A673 (cell line): ENCODE data around the gene COL4A1. TPM values are rescaled to one million over a fixed set of nuclear protein-coding genes. Genes with fewer than 3 reads are reported as not detected.

Experiments used
- BruUV-seq: library from RNA; stranded (reverse); fragments of 400-500 nt; replicated peaks from 2 replicates; lab custom pipeline; 2021; lab: Mats Ljungman, UMichigan
- CTCF ChIA-PET: fragments of 300-600 bp; sonication (Branson Sonifier 250); formaldehyde crosslinking; loops from one replicate; lab custom pipeline; 2022; ENCODE audit warnings: antibody characterized with exemption; lab: Charles Lee
- POLR2A ChIA-PET: fragments of 300-600 bp; sonication (Branson Sonifier 250); formaldehyde crosslinking; loops from one replicate; lab custom pipeline; 2022; ENCODE audit warnings: antibody characterized with exemption; ENCODE audit not compliant: low non-redundant PET; lab: Charles Lee
- DNase-seq: peaks from one replicate; pipeline ENCODE4 v3.0.0-alpha.2; 2015; ENCODE audit warnings: low spot score
- H3K27ac ChIP-seq: fragments of 200-600 bp; sonication (generic); 2 replicates; pipeline ENCODE4 v1.5.1; 2016; ENCODE audit warnings: mixed run types, low read depth, mild to moderate bottlenecking, mixed read lengths, antibody characterized with exemption, low read length; ENCODE audit not compliant: poor library complexity, severe bottlenecking
- H3K27me3 ChIP-seq: fragments of 200-600 bp; sonication (generic); replicated peaks from 2 replicates; pipeline ENCODE4 v1.6.1; 2017; ENCODE audit warnings: mixed run types, low read depth, mild to moderate bottlenecking, mixed read lengths, antibody characterized with exemption, low read length; ENCODE audit not compliant: insufficient read depth, poor library complexity
- H3K36me3 ChIP-seq: fragments of 200-600 bp; sonication (generic); 2 replicates; pipeline ENCODE4 v1.6.1; 2016; ENCODE audit warnings: mixed run types, mild to moderate bottlenecking, mixed read lengths, antibody characterized with exemption, low read length; ENCODE audit not compliant: insufficient read depth, poor library complexity, severe bottlenecking
- H3K4me1 ChIP-seq: fragments of 200-600 bp; sonication (generic); 2 replicates; pipeline ENCODE4 v1.6.1; 2017; ENCODE audit warnings: mixed run types, mild to moderate bottlenecking, mixed read lengths, antibody characterized with exemption, low read length; ENCODE audit not compliant: insufficient read depth, poor library complexity, severe bottlenecking
- H3K4me3 ChIP-seq: fragments of 200-600 bp; sonication (generic); 2 replicates; pipeline ENCODE4 v1.5.1; 2016; ENCODE audit warnings: low read depth, mixed run types, mild to moderate bottlenecking, mixed read lengths, low read length; ENCODE audit not compliant: poor library complexity, severe bottlenecking
- H3K9me3 ChIP-seq: fragments of 200-600 bp; sonication (generic); 2 replicates; pipeline ENCODE4 v1.6.1; 2016; ENCODE audit warnings: mixed run types, low read depth, mild to moderate bottlenecking, mixed read lengths, antibody characterized with exemption, low read length; ENCODE audit not compliant: poor library complexity, severe bottlenecking
- EZH2 ChIP-seq: fragments of 200-600 bp; sonication (generic); IDR thresholded peaks from 2 replicates; pipeline ENCODE4 v1.6.1; 2017; ENCODE audit warnings: borderline replicate concordance, low read depth, mild to moderate bottlenecking, mixed read lengths, antibody characterized with exemption, low read length; ENCODE audit not compliant: poor library complexity, severe bottlenecking
- intact Hi-C: fragments of 100-400 bp; cut with micrococcal nuclease; formaldehyde crosslinking; loops from one replicate; pipeline ENCODE4 v1.10.0; 2022; ENCODE audit not compliant: unreplicated experiment
- total RNA-seq: library from RNA; stranded (reverse); gene quantifications from 2 replicates; pipeline ENCODE4 v1.2.3, GENCODE V29; 2021
- TF ChIP-seq, protein P1 (sequence below): fragments of 300-800, 200-600 bp; sonication (generic); conservative IDR thresholded peaks from 2 replicates; pipeline ENCODE4 v1.5.1; 2017; ENCODE audit warnings: low read depth, mild to moderate bottlenecking, antibody characterized with exemption, low read length, moderate library complexity, mixed read lengths

Gene COL4A1
- total RNA-seq, 1 experiment from 2014 or later, result 83.9 TPM

- H3K27ac ChIP-seq, result no peak overlapping the region
- DNase-seq, result no peak
- intact Hi-C loops, result no loop called here
- ChIA-PET POLR2A (no interaction called here), CTCF (no interaction called here)
- H3K4me1 ChIP-seq, result no peaks in the 10 kb centered on the region
- H3K4me3 ChIP-seq, result no peak overlapping the region
- no peak for TF ChIP-seq EZH2
- TF ChIP-seq, protein P1, sequence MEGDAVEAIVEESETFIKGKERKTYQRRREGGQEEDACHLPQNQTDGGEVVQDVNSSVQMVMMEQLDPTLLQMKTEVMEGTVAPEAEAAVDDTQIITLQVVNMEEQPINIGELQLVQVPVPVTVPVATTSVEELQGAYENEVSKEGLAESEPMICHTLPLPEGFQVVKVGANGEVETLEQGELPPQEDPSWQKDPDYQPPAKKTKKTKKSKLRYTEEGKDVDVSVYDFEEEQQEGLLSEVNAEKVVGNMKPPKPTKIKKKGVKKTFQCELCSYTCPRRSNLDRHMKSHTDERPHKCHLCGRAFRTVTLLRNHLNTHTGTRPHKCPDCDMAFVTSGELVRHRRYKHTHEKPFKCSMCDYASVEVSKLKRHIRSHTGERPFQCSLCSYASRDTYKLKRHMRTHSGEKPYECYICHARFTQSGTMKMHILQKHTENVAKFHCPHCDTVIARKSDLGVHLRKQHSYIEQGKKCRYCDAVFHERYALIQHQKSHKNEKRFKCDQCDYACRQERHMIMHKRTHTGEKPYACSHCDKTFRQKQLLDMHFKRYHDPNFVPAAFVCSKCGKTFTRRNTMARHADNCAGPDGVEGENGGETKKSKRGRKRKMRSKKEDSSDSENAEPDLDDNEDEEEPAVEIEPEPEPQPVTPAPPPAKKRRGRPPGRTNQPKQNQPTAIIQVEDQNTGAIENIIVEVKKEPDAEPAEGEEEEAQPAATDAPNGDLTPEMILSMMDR, result no peak
- H3K27me3 ChIP-seq, result no peaks in the 10 kb centered on the region
- no TSS peak for BruUV-seq
- H3K9me3 ChIP-seq, result no peaks in the 10 kb centered on the region
- H3K36me3 ChIP-seq, result peaks cover 10% of the 10 kb centered on the region
Measured at GRCh38 chr13:110206996-110207395, 100.0 kb downstream of the COL4A1 start.

GRCh38 chr13:110206185-110206584 lies 100.8 kb downstream of the COL4A1 start:
- Histone ChIP-seq H3K4me1 (no peaks in the 10 kb centered on the region), H3K4me3 (no peak overlapping the region), H3K27me3 (no peaks in the 10 kb centered on the region), H3K36me3 (peaks cover 10% of the 10 kb centered on the region), H3K9me3 (no peaks in the 10 kb centered on the region), H3K27ac (no peak overlapping the region)
- BruUV-seq, result no TSS peak
- intact Hi-C loops, result no loop called here
- DNase-seq, result no peak
- CTCF ChIA-PET, result no interaction called here
- TF ChIP-seq, protein P1, result no peak
- TF ChIP-seq EZH2, result no peak
- POLR2A ChIA-PET, result no interaction called here

DNA sequence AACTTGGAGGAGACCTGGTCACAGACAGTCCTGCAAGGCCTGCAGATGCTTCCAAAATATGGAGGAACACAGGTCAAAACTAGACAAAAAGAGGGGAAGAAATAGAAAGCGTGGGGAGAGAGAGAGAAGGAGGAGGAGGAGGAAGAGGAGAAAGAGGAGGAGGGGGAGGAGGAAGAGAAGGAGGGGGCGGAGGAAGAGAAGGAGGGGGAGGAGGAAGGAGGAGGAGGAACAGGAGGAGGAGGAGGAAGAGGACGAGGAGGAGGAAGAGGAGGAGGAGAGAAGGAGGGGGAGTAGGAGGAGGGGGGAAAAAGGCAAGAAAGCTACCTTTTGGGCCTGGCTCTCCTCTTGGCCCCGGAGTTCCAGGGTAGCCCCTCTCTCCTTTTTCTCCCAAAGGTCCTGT lies 105.8 kb downstream of the COL4A1 start:
- Histone ChIP-seq H3K4me1 (no peaks in the 10 kb centered on the region), H3K9me3 (no peaks in the 10 kb centered on the region), H3K27me3 (no peaks in the 10 kb centered on the region), H3K36me3 (peaks cover 3% of the 10 kb centered on the region), H3K4me3 (no peak overlapping the region), H3K27ac (no peak overlapping the region)
- CTCF ChIA-PET, result no interaction called here
- TF ChIP-seq EZH2, result no peak
- TF ChIP-seq, protein P1, result no peak
- POLR2A ChIA-PET, result no interaction called here
- no TSS peak for BruUV-seq
- intact Hi-C loops, result no loop called here
- DNase-seq, result no peak
